NAMALWA (cell line): ENCODE data around the gene SNRPA1.

Experiments used
- DNase-seq: peaks from one replicate; pipeline ENCODE4 v3.0.0-alpha.2; 2015; ENCODE audit warnings: low spot score

SNRPA1 gene

DNA sequence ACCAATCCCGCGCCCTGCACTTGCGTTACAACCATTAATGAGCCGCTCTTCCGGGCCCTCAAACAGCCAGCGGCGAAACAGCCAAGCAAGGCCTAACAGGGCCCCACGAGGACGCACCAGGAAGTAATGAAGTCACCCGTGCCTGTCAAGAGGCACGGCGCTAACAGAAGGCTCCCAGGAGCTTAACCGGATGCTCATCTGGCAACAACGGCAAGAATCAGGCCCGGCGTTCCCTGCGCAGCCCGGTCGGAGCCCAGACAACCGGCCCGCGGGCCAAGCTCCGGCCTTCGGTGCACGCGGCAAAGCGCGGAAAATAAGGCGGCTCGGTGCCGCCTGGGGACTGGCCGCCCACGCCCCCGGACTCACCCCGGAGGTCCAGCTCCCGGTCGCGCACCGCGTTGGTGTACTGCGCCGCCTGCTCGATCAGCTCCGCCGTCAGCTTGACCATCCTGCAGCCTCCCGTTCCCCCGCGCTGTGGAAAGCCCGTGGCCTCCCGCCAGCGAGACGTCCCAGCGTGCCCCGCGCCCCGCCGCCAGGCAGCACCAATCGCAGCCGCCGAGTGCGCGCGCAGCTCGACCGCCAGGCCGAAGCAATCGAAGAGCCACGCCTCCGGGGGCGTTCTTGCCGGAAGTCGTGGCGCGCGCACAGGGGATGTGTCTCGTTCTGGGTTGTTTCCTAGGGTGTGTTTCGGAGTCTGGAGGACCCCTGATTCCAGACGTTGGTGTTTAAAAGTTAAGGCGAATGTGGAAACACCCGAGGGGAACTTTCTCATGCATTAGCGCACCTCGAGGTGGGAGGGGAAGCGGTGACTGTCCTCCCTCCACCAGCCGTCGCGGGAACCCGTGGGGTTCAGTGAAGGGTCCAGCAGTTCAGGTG lies at the start of gene SNRPA1:
SNRPA1 (minus strand) TSS at position 518 of the 876 bp plus-strand sequence; CDS start at position 448, 70 bp downstream.
- DNase-seq = peak; percentile 96

DNA sequence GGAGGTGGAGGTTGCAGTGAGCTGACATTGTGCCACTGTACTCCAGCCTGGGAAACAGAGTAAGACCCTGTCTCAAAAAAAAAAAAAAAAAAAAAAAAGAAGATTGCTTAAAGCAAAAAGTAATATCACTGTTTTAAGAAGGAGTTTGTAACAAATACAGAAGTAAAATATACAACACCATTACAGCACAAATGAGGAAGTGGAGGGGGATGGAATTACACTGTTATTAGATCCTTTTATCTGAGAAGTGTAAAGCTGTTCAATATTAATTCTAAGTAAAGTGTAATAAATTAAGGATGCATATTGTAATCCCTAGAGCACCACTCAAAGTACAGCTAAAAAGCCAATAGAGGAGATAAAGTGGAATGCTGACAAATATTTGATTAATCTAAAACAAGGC lies 47.0 kb upstream of the SNRPA1 start:
- no peak for DNase-seq

DNA sequence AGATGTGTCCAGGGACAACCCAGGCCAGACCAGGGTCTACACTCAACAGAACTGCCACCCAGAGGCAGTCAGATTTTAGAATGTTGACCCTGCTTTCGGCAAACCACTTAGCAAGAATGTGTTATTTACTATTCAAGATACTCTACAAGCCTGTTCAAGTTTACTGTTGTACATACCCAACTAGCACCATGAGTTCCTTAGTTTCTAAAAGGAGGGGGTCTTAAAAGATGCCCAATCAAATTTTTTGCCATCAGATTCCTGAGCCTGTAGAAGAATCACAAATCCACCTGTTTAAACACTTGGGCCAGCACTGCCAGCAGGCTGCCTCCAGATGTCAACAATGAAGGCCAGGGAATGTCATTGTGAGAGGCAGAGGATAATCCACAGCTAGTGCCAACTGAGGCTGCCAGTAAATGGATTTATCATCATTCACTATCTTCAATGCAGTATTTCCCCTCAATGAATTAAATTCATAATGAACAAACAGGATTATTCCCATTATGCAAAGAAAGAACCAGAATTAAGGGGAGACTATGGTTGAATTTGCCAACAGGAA lies 43.5 kb upstream of the SNRPA1 start:
- no peak for DNase-seq

DNA sequence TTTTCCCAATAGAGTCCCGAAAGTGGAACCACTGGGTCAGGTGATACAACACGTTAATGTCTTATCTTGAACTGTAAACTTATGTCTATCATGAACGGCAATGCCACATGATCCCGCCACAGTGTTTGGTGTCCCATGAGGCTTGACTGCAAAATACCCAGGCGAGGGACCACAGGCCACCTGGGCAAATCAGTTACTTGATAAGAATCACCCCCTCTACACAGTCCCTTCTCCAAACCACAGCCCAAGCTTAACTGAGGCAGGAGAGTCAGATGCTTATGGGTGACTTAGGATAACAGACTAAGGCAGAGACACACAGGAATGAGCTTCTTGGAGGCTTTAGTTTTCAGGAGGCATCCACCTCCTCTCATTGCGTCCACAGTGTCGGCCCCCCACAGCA lies 42.9 kb upstream of the SNRPA1 start:
- no peak for DNase-seq

DNA sequence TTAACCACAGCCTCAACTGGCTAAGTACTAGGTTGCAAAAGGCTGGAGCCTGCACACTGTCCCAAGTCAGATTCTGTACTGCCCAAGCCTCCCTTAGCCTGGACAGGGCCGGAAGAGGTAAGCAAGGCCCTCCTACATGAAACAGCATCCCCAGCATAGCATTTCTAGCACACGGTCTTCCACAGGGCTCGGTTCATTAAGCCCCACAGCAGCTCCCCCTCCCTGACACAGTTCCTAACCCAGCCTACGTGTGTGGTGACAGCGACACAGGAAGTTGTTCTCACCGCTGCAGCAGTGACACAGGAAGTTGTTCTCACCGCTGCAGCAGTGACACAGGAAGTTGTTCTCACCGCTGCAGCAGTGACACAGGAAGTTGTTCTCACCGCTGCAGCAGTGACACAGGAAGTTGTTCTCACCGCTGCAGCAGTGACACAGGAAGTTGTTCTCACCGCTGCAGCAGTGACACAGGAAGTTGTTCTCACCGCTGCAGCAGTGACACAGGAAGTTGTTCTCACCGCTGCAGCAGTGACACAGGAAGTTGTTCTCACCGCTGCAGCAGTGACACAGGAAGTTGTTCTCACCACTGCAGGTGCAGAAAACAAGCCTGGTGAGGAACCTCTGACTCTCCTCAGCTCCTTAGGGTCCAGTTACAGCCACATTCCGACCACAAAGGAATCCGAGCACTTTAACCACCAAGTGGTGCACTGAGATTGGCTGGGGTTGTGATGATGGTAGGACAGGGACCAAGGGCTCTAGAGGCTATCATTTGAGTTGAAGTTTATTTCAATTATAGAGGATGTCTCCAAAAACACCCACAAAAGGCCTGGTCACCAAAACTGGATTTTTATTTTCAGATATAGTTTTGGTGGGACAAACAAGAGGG lies 39.1 kb upstream of the SNRPA1 start:
- DNase-seq = peak; percentile 71

DNA sequence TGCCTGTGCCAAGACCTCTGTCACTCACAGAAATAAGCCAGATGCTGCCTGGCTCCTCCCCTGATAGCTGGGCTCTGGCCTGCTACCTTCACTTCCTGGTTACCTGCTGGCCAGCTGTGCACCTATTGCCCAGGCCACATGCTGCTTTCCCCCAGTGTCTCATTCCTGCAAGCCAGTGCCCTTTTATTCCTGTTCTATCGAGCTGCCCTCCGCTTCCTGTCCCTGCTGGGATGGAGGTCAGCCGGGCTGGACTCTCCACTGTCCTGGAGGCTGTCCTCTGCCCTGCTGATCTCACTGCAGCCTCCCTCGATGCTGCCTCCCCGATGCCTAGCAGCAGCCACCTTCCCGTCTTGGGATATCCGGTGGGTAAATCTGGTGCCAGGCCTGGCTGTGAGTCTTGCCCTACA lies 37.0 kb upstream of the SNRPA1 start:
- no peak for DNase-seq

DNA sequence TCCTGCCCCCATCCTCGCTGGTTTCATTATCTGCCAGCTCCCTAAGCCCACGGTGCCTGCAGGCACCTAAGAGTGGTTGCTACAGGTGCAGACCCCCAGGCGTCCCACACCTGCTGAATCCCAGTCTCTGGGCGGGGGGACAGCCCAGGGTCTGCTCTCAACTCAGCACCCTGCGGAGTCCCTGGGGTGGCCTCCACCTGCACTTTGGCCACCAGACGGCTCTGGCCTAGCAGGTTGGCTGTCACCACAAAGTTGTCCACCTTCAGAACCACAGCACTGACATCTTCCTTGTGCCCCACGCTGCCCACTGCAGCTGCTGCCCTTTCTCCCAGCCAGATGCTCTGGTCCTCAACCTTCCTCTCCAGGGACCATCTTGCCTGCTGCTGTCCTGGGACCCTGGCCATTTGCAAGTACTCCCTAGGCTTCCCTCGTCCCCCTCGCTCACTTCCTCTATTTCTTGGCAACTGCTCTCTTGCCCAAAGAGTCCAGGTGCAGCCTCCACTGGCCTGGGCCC lies 34.9 kb upstream of the SNRPA1 start:
- no peak for DNase-seq

DNA sequence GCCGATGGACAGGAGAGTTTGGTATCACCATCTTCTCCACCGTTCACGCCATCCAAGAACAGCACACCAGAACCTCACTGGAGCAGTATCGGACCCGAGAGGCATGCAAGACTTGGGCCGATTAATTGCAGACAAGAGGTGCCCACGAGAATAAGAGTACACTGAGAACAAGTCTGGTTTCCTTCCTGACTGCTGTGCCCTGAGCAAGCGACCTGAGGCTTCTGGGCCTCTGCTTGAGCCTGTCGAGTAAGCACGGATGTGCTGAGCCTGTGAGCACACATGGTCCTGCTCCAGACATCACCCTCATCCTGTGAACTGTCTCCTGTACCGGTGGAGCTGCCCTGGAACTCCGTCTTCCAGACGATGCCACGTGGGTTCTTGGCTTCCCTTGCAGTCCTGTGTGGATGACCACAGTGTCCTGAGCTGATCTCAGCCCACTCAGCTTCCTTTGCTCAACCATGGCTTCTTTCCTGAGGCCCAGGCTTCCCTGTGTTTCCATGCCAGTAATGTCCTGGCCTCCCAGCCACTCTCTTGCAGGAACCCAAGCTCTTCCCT lies 34.3 kb upstream of the SNRPA1 start:
- no peak for DNase-seq

DNA sequence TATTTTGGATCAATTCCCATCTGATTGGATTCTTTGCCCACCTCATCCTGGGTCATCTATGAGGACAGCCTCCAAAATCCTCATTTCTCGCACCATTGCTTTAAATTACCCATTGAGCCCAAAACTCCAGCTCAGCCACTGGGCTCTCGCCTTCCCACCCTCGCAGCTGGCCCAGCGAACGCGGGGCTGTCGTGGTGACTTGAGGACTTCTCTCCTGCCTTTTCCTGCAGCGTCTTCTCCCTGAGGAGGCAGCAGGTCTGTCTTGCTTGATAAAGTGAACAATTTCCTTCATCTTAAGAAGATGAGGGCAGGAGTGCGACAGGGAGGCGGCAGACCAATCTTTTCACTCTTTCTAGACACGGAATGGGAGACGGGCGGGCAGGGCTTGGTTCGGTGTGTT lies 33.0 kb upstream of the SNRPA1 start:
- no peak for DNase-seq

DNA sequence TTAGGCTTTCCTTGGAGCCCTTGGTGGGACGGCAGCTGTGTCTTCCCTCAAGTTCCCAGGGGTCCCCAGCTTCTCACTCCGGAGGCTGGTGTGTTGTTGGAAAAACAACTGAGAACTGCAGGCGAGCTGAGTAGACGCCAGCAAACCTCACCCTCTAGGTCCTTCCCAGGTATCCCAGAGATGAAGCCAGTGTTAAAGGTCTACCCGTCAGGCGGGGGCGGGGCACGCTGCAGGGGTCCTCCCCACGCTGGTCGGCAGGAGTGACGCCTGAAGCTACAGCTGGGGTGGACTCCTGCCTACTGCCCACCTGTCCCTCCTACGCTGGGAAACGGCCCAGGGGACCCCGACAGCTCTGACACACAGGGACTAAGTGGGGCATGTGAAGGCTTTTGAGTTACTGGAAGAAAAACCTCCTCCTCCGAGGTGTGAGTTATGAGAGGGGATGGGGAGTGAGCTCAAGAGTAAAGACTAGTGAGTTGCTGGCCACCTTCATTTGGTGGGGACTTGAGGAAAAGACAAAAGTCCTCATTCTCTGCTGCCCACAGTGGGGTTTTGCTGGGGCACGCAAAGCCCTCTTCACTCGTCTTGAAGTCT lies 32.2 kb upstream of the SNRPA1 start:
- no peak for DNase-seq

DNA sequence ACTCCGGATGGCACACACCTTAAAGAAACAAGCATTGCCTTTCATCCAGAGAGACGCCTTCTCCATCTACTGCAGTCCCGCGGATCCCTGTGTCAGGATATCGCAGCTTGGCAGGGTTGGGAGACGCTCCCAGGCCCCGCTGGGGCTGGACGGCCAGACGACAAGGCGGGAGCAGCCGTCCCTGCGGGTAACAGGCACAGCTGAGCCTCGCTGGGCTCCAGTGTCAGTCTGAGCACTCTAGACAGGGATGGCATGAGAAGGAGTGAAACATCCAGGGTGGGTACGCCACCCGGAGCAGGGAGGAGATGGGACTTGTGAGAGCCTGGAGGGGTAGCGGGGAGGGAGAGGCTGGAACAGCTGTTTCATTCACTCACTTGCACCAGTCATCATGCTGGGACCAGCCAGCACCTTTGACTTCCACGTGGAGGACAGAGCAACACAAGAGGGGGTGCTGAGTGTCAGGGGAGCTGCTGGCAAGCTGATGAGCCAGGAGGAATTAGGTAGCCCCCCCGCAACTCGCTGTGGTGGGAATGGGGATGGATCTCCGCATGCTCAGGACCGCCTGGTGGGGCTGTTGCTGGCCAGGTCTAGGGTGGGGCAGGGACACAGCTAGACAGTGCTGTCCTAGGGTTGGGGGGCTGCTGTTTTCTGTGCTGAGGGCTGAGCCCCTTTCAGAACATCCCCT lies 31.6 kb upstream of the SNRPA1 start:
- DNase-seq = no peak

DNA sequence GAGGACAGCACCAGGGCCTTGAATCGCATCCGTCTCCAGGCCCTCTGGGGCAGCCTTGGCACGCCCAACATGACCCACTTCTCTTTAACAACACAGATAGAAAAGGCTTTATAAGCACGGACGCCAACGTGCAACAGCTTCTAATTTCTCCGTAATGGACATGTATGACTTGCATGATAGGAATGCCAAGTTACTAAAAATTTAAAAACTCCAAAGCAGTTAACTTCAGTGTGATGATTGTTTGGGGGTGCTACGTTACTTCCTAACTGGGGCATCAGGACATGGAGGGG lies 30.9 kb upstream of the SNRPA1 start:
- DNase-seq = no peak

DNA sequence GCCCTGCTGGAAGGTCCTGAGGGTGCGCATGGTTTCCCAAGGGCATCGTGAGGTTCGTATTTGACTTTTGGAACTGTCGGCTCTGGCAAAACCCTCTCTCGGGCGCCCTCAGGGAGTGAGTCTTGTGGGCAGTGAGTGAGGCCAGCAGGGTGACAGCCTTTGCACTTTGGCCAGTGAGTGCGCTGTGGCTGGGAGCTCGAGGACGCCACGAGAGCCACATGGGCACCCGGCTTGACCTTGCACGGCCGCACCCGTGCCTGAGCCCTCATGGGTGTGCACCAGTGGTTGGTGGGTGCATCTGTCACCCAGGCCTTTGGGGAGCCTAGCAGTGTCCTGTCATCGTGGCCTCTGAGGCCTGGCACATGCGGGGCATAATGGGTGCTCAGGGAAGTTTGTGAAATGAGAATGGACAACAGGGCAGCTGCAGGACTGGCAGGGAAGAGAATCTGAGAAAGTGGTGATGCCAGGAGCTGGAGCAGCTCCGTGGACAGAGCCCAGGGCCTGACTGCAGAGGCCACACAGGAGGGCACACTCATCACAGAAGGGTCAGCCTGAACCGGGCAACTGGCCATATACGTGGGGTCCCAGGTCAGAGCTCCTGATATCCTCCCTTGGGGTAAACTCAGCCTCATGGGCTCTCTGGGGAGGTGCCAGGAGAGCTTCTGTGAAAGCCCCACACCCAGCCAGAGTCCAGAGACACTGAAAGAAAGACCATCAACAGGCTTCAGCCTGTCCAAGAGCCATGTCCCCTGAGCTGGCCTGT lies 30.4 kb upstream of the SNRPA1 start:
- no peak for DNase-seq

DNA sequence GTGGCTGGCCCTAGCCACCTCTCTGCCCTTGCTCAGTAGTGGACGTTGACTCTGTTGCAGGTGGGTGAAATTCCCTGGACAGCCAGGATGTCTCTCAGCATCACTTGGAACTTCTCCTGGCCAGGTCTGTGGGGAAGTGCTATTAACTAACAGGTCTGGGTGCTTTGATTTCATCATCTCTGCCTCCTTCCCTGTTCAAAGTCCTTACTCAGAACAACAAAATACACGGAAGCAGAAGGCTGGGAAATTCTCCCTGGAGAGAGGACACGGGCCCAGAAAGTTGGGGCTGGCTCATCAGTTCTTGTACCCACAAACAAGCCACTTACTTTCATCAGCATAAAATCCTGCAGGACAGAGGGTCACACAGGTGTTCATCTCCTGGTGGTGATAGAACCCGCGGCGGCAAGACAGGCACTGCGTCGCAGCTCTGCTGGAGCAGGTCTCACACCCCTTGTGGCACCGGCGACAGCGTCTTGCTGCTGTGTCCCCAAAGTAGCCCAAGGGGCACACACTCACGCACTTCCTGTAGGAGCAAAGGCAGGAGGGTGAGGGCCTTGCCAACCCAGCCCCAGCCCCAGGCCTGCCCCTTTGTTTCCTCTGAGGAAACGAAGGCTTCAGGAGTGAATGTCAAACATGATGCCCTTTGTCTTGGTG lies 29.6 kb upstream of the SNRPA1 start:
- DNase-seq = no peak

DNA sequence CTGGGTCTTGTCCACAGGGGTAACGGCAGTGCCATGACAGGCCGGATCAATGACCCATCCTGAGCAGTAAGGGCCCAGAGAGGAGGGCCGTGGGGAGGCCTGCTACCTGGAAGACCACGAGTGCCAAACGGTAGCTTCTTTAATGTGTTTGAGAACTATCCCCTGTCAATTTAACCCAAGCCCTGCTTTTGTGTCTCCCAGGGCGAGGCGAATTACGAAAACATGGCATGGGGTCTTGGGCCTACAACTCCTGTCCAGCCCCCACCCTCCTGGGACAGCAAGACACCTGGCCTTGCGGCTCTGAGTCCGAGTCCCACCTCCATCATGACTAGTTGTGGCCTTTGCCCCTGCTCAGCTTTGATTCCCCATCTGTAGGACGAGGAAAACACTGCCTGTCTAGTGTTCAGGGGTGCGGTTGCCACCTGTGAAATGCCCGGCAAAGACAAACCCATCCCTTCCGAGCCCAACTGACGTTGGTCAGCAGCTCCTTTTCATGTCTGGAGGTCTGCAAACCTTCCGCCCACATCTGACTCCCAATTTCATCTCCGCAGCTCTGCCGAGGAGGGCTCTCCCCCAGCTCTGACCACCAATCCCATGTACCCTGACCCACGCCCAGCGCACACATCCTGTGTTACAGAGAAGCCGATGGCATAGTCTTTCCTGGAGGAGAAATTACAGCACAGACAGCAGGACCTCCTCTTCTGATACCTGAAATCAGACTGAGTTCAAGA lies 28.9 kb upstream of the SNRPA1 start:
- DNase-seq = no peak

DNA sequence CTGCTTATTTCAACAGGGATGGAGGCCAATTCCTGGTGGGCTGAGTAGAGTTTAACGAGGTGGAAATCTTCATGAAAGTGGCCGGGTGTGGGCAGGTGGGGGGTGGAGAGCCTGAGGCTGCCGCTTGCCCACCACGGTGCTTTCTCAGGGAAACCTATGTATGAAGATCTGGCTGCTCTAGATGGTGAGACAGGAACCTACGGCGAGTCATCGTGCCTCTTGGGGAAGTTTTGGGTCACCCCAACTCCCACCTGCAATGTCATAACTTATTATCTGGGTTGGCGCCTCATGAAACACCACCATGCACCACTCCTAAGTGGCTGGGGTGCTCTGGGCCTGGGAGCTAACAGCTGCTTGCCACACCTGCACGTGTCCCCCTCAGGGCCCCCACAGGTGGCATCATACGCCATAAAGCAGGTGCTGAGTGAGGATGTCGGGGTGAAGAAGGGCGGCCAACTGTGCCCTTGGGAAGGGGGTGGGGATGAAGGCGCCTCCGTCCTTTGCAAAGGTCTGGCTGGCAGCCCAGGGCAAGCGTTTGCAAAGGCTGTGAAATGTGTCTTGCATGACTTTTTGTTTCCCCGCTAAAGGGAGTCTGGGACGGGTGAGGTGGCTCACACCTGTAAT lies 27.9 kb upstream of the SNRPA1 start:
- no peak for DNase-seq

DNA sequence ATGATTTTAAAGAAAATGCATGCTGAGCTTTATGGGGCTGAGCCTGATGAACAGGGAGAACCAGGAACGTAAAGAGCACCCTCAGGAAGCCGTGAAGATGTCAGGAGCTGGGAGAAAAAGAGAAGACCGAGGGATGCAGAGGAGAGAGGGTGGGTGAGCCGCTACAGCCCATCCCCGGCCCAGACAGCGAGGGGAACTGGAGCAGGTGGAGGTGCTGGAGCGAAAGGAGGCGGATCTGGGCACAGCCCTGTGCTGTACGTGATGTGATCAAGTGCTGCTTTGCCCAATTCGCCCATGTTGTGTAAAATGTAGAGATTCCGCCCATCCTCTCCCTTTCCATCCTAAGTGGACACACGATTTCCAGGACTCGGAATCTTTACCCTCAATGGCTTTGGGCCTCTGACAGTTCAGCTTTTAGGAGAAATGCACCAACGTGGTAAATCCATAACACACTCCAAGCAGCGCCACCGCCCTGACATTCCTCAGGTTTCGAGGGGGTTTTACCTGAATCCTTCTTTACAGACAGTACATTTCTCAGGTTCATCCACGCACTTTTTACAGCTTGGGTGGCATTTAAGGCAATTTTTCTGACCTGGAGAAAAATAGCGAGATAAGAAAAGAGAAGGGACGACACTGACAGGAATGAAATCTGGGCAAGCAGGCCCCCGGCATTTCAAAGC lies 27.1 kb upstream of the SNRPA1 start:
- no peak for DNase-seq

DNA sequence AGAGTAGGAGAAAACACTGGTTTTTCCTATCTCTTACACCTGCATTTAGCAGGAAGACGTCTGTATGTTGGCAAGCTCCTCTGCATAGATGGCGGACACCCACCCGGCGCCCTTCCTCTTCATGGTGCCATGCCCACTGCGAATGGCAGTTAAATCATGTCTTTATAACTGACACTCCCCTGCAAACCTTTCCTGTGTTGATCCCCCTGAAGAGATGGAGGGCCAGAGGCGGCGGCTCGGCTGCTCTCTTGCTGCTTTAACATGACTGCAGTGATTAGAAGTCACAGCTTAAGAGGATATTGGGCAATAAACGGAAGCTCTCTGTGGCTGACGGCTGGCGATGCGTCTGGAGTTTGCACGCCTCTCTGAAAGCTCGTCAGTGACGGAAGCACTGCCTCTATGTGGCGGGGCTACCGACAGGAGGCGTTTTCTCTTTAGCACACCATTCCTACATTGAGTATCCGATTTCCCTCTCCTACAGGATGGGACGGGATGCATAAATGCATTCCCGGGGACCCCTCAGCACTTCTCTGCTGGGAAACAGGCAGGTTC lies 25.5 kb upstream of the SNRPA1 start:
- DNase-seq = no peak
